Measurements from ENCODE around the gene MROH7.
"Not testable (repeated sequence)": the region's sequence is repeated elsewhere in the genome, so short reads cannot be mapped to it uniquely, and the experiment has no call there.

MROH7 gene

DNA sequence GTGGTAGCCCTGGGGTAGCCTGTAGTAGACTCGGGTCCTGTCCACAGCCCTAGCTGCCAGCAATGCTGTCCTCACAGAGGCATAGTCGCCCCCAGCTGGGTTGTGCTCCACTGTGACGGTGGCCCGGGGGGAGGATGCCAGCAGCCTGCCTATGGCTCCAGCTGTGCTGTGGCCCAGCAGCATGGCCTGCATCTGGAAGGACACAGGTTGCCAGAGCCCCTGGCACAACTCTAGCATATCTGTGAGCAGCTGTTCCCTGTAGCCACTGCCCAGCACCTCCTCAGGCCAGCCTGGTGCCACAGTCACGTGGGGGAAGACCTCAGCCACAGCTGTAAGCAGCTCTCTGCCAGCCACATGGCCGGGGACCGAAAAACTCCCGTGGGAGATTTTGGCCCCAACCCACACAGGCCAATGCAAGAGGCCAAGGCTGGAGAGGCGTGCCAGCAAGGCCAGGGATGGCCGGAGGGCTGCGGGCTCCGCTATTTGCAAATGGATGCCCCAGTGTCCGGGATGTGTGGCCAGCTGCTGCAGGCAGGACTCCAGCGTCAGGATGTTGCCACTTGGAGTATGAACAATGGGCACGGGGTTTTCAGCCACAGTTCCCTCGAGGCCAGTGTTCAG lies 32.2 kb upstream of the MROH7 start:
- peak in 41 of 58 donors; percentile 2 to 69 (median 36) for DNase-seq

DNA sequence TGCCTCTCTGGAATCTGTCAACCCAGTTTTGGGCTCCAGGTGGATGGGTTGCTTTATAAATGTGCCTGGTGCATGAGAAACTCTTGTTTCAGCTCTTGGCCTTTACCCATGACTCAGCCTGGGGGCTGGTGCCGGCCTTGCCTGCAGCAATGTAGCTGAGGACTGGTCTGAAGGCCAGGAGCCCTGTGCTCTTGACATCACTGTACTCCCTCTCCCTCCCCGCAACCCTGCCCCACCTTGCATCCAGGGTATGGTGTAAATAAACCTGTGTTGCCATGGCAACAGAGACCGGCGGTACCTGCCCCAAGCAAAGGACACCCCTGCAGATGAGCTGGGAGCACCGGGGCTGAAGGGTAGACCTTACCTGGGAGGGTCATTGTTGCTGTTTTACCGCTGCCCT lies 31.5 kb upstream of the MROH7 start:
- no peak for DNase-seq

DNA sequence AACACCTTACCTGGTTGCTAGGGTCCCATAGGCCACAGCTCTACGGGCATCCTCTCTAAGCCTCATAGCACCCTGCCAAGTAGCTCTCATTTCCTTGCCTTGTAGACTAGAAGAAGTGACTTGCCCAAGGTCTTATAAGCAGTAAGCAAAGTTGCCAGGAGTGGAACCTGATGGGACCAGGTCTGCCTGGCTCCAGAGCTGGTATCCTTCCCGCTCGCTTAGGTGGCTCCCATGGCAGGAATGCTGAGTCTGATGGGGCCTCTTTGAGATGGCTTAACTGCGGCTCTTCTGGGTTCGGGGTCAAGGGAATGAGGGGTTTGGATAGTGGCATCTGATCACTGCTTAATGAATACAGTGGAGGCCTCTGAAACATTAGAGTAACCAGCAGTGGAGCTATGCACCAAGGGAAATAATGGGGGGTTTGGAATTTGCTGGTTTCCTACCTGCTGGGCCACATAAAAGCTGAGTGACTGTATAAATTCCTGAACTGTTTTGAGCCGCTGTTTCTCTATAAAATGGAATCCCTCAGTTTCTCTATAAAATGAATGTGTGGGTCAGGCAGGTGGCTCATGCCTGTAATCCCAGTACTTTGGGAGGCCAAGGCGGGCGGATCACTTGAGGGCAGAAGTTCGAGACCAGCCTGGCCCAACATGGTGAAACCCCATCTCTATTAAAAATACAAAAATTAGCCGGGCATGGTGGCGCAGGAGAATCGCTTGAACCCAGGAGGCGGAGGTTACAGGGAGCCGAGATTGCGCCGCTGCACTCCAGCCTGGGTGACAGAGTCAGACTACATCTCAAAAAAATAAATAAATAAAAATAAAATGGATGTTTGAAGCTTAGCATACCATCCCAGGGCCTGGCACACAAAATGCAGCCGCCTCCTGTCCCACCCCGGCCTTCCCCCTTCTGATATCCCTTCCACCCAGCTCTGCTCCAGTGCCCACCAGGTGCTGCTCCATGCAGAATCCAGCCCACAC lies 30.7 kb upstream of the MROH7 start:
- DNase-seq: no peak

DNA sequence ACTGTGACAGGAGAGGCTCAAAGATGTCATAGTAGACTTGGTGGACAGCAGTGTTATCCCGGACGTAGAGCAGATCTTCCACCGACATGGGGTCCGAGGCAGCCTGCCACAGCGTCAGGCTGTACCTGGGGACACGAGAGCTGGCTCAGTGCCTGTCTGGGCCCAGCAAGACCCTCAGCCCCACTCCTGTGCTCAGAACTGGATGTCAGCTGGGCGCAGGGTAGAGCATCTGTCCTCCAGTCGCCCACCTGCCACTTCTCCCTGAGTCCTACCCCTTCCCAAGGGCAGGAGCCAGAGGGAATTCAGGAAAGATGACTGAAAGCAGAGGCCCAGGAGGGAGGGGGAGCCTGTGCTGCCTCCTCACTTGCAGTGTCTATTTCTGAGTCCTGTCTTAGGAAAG lies 30.0 kb upstream of the MROH7 start:
- no peak for DNase-seq

DNA sequence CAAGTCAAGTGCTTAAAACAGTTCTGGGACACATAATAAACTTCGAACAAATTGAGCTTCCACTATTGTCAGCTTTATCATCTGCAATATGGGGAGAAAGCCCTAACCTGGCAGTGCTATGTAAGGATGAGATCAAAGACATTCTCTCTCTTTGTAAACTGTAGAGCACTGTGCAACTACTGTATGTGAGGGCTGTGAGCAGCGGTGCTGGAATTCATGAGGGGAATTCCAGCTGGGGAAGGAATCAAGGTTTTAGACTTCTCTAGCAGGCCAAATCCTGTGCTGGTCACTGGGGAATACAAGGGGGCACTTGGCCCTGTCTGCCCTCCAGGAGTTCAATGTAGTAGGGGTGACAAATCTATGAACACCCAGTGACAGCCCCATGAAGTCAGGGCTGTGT lies 27.6 kb upstream of the MROH7 start:
- no peak for DNase-seq

DNA sequence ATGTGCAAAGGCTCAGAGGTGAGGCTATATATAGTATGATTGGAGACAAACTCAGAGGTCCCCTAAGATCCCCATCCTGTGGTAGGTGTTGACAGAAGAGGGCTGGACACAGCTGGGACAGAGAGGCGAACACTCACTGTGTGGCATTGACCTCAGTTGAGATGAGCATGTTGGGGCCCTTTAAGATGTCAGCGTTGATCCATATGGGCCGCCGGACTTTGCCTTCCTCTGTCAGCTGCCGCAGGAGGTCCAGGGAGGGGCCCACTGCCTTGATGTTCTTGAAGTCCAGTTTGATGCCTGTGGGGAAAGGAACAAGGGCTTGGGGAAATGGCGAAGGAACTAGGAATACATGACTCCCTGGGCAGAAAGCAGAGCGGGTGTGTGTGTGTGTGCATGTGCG lies 27.0 kb upstream of the MROH7 start:
- no peak for DNase-seq

DNA sequence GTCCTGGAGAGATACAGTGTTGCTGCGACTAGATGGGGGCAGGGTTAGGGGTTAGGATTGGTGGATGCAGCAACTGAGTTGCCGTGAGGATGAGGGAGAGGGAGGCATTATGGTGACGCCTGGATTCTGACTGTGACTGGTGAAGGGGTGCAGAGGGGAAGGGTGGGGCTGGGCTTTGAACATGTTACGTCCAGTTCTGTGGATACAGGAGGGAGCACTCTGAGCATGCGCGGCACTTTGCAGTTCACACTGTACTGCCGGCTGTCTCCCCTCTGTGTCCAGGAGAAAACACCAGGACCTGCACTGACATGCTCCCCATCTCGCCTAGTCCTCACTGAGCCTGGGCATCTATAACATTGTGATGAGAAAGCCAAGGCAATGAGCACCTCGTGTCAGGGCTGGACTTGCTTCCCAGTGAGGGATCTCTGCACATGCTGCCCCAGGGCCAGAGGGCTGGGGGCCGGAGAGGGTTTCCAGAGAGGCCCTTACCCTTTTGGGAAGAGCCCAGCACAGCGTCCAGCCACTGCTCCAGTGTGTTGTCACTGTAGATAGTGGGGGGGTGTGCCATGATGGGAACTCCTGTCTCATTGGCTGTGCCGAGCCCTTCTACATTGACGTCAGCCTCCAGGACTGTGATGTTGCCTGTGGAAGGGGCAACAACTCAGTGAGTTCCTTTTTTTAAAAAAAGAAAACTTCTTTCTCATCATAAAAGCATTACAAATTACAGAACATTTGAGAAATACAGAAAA lies 25.9 kb upstream of the MROH7 start:
- no peak for DNase-seq

DNA sequence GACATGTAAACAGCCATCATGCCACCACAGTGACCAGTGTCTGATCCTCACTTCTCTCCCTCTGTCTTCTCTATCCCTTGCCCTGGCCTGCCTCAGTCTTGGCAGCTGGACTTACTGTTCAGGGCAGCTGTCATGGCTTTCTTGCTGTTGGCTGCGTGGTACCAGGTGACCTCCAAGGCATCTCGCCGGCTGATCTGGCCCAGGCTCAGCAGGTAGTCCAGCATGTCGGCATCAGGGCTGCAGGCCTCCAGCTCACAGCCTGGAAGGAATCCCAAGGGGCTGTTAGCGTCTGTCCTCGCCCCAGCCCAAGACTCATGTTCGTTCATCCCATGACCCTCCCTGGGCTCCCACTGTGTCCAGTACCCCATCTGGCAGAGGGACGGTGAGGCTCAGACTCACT lies 21.8 kb upstream of the MROH7 start:
- no peak for DNase-seq

DNA sequence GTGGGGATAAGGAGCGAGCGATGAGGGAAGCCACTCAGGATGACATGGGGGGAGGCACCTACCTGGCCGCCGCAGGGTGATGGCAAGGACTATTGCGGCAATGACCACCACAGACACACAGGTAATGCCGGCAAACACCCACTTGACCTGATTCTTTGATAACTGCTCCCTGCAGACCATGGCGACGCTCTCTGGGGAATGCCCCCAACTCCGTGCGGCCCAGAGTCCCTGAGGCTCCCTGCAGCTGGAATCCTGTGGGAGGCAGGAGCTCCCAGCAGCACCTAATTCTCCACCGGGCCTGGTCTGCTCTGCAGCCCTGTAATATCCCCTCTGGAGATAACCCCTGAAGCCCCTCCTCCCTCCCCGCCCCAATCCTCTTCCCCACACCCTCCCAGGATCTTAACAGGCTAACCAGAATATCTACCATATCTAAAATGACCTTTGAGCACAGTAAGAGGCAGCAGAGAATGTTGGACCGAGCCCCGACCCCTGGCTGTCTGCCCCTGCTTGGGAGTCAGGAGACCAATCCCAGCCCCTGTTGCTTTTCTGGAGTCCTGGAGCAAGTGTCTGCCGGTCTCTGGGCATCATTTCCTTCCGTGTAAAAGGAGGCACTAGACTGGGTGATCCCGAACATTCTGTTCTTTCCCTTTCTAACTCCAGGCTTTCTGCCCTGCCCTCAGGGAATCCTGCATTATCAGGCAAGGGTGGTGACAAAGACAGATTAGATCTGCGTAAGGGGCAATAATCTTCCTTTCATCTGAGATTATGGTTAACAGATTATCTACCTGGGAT lies 18.2 kb upstream of the MROH7 start, which contains the start of gene FAM151A:
TSS of gene FAM151A (minus strand) at position 310 of the 792 bp plus-strand sequence. CDS start at position 180, 130 bp downstream.
- DNase-seq: no peak

DNA sequence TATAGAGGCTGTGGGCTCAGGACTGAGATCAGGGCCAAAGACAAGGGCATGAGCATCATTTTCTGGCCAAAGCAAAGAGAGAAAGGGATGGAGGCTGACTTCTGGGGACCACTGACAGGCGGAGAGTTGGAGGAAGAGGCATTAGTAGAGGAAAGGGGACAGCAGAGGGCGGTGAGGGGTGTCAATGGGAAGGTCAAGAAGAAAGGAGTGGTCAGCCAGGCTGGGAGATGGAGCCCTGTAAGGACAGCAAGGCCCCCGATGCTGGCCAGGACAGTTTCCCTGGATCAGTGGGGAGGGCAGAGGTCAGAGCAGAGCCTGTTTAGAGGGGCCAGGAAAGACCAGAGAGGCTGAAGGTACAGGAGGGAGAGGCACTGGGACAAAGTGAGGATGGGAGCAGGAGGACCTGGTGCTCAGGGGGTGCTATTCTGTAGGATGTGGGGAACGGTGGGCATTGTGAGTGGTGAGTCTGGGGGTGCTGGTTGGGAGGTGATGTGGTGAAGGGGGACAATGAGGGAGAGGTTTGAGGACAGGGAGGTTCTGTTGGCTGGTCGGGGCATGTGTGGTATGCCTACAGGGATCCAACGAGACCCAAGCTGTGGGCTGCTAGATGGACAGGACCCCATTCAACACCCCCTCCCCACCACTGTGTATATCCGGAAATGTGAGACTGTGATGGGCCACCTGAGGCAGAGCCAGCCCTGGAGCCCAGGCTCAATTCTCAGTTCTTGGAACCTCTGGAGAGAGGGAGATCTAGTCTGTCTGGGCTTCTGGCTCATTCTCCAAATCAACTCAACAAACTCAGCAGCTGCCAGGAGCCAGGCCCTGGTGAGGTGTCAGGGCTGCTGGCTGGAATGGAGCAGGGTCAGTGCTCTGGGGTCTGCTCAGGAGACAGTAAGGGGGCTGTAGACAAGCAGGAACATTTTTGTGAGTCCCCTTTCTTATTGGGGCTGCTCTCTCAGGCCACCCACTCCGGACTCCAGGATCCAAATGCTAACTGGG lies 16.8 kb upstream of the MROH7 start:
- DNase-seq: no peak

DNA sequence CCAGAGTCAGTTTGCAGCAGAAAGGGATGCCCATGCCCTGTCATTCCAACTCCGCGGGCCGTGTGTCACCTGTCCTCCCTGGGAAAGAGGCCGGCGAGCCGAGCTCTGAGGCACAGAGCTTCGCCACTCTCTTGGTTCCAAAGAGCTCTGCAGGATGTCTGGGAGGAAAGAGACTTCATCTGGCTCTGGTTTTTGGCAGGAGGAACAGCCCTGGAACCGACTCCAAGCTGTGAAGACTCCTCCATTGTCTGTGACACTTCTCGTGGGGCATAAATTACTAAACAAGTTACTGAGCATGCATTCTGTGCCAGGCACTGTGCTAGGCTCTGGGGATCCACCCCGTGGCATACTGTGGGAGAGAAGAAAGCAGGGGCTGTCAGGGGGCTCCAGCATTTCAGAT lies 14.4 kb upstream of the MROH7 start:
- DNase-seq: peak in 18 of 58 donors; percentile 4 to 57 (median 29)

DNA sequence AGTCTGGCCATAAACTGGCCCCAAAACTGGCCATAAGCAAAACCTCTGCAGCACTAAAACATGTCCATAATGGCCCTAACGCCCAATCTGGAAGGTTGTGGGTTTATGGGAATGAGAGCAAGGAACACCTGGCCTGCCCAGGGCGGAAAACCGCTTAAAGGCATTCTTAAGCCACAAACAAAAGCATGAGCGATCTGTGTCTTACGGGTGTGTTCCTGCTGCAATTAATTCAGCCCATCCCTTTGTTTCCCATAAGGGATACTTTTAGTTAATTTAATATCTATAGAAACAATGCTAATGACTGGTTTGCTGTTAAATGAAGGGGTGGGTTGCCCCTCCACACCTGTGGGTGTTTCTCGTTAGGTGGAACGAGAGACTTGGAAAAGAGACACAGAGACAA lies 5.8 kb upstream of the MROH7 start:
- not testable (repeated sequence) for DNase-seq

DNA sequence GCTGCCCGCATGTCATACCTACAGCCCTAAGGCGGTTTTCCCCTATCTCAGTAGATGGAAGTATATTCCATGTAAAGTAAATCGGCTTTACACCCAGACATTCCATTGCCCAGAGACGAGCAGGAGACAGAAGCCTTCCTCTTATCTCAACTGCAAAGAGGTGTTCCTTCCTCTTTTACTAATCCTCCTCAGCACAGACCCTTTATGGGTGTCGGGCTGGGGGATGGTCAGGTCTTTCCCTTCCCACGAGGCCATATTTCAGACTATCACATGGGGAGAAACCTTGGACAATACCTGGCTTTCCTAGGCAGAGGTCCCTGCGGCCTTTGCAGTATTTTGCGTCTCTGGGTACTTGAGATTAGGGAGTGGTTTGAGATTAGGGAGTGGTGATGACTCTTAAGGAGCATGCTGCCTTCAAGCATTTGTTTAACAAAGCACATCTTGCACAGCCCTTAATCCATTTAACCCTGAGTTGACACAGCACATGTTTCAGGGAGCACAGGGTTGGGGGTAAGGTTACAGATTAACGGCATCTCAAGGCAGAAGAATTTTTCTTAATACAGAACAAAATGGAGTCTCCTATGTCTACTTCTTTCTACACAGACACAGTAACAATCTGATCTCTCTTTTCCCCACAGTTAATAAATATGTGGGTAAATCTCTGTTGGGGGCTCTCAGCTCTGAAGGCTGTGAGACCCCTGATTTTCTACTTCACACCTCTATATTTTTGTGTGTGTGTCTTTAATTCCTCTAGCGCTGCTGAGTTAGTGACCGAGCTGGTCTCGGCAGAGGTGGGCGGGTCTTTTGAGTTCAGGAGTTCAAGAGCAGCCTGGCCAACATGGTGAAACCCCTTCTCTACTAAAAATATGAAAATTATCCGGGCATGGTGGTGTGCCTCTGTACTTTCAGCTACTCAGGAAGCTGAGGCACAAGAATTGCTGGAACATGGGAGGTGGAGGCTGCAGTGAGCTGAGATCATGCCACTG lies 4.8 kb upstream of the MROH7 start:
- not testable (repeated sequence) for DNase-seq

DNA sequence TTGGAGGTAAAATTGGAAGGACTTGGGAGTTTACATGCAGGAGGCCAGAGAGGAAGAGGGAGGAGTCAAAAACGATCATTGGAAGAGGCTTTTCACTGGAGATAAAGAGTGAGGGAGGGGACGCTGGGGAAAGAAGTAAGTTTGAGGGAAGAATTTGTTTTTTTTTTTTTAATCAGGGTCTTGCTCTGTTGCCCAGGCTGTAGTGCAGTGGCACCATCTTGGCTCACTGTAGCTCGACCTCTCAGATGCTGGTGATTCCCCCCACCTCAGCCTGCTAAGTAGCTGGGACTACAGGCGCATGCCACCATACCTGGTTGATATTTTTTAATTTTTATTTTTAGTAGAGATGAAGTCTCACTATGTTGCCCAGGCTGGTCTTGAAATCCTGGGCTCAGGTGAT lies 1.2 kb upstream of the MROH7 start:
- DNase-seq: no peak

DNA sequence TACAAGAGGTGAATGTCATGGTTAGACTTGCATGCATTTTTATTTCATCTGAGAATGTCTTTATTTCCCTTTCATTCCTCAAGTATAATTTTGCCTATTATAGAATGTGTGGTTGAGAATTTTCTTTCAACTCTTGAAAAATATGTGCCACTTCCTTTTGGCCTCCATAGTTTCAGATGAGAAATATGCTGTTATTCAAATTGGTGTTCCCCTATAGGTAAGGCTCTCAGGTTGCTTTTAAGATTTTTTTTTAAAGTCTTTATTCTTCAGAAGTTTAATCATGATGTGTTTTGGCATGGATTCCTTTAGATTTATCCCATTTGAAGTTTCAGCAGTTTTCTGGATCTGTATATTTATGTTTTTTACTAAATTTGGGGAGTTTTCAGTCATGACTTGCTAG lies 2.1 kb downstream of the MROH7 start:
- DNase-seq: no peak

DNA sequence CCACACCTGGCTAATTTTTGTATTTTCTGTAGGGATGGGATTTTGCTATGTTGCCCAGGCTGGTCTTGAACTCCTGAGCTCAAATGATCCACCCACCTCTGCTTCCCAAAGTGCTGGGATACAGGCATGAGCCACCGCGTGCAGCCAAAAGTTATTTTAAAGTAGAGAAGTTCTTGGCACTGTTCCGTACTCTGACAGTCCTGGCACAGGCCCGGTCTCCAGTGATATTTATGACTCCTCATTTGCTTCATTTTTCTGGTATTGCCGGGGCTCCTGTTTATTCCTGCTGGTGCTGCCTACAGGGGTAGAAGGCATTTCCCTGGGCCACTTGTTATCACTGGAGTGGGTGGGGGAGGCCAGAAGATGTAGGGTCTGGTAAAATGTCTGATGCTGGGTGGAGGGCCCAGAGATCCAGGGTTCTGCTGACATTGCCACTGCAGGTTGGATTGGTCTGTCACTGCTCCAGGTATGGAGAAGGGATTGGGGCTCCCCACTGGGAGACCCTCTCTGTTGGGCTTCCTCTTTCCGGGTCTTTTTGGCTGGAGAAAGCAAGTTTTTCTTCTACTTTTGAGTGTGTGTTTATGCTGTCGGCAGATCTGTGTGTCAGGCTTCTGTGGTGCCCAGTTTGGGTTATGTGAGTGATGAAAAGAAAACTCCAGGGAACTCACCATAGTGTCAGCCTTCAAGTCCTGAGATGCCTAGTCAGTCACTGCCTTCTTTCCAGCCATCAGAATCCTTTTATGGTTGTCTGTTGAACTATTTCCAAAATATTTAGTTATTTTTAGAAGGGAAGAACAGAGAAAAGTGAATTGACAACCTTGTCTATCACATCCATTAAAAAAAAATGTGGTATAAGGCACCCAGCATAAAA lies 4.5 kb downstream of the MROH7 start:
- no peak for DNase-seq

DNA sequence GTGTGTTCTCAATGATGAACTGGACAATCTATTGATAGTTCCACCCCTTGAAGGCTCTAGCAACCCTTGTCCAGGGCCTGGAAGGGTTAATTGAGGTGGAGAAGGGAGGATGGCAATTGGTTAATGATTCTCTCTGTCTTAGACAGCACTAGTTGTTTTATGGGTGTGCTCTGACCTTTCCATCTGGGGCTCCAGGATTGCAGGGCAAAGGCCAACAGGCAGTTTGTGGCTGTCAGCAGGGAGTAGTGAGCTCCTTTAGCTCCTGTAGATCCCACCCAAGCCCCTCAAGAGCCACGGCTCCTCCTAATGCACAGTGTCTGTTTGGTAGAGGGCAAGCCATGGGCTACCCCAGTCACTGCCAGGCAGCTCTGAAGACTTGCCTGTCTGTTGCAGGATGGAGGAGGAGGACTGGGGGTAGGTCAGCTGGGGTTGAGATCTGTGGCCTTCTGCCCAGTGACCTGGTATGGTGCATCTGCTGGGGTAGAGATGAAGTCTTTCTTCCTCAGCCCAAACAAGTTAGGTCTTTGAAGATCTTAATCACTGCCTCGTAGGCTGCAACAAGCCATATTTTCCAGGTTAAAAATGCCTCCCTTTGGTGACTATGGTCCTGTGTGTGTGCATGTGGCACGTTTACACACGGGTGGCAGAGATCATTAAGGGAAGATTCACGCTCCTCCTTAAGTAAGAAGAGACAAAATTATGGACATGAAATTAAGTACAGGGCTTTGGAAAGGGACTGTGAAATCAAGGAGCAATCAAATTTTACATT lies 7.7 kb downstream of the MROH7 start:
- no peak for DNase-seq
